MCF 10A (cell line): Measurements from ENCODE around the gene LTF. TPM values are rescaled to one million over a fixed set of nuclear protein-coding genes. Genes with fewer than 3 reads are reported as not detected.
"Not testable (repeated sequence)": the region's sequence is repeated elsewhere in the genome, so short reads cannot be mapped to it uniquely, and the experiment has no call there.

Source experiments
- BruUV-seq: library from RNA; stranded (reverse); fragments of 400-500 nt; replicated peaks from 2 replicates; lab custom pipeline; 2021; lab: Mats Ljungman, UMichigan
- CTCF ChIA-PET: fragments of 300-600 bp; sonication (Branson Sonifier 250); formaldehyde crosslinking; extraction: SDS; loops from one replicate; lab custom pipeline; 2021; ENCODE audit warnings: antibody characterized with exemption, inconsistent platforms; lab: Yijun Ruan, JAX
- POLR2A ChIA-PET: fragments of 300-600, 350-650 bp; sonication (Branson Sonifier 250); formaldehyde crosslinking; extraction: SDS; loops from one replicate; lab custom pipeline; 2020; ENCODE audit warnings: antibody characterized with exemption, inconsistent platforms; lab: Yijun Ruan, JAX
- DNase-seq: peaks from one replicate; pipeline ENCODE4 v3.0.0-alpha.2; 2018; ENCODE audit not compliant: unreplicated experiment
- H3K27ac Mint-ChIP-seq: one replicate; pipeline ENCODE4 v1.8.0; 2022; ENCODE audit warnings: mild to moderate bottlenecking, low read depth, mixed read lengths; ENCODE audit not compliant: unreplicated experiment
- H3K27me3 Mint-ChIP-seq: one replicate; pipeline ENCODE4 v1.8.0; 2022; ENCODE audit warnings: mixed read lengths; ENCODE audit not compliant: insufficient read depth, unreplicated experiment
- H3K36me3 Mint-ChIP-seq: one replicate; pipeline ENCODE4 v1.8.0; 2022; ENCODE audit warnings: mild to moderate bottlenecking, moderate library complexity, mixed read lengths; ENCODE audit not compliant: insufficient read depth, unreplicated experiment
- H3K4me1 Mint-ChIP-seq: one replicate; pipeline ENCODE4 v1.8.0; 2022; ENCODE audit warnings: mixed read lengths; ENCODE audit not compliant: insufficient read depth, unreplicated experiment
- H3K4me3 Mint-ChIP-seq: one replicate; pipeline ENCODE4 v1.8.0; 2022; ENCODE audit warnings: mild to moderate bottlenecking, moderate library complexity, mixed read lengths; ENCODE audit not compliant: unreplicated experiment
- H3K9me3 Mint-ChIP-seq: one replicate; pipeline ENCODE4 v1.8.0; 2022; ENCODE audit warnings: mixed read lengths; ENCODE audit not compliant: unreplicated experiment
- intact Hi-C: fragments of 100-400 bp; cut with micrococcal nuclease; formaldehyde crosslinking; loops from 2 replicates; pipeline ENCODE4 v1.14.1; 2022
- total RNA-seq: library from RNA; stranded (reverse); gene quantifications from 2 replicates; pipeline ENCODE4 v1.2.3, GENCODE V29; 2022
- TF ChIP-seq, protein P1 (sequence below): fragments of 200-600 bp; IDR thresholded peaks from one replicate; pipeline ENCODE4 v1.8.0; 2022; ENCODE audit warnings: antibody characterized with exemption, mild to moderate bottlenecking; ENCODE audit not compliant: unreplicated experiment

LTF gene
- total RNA-seq, 1 experiment from 2014 or later = not detected

DNA sequence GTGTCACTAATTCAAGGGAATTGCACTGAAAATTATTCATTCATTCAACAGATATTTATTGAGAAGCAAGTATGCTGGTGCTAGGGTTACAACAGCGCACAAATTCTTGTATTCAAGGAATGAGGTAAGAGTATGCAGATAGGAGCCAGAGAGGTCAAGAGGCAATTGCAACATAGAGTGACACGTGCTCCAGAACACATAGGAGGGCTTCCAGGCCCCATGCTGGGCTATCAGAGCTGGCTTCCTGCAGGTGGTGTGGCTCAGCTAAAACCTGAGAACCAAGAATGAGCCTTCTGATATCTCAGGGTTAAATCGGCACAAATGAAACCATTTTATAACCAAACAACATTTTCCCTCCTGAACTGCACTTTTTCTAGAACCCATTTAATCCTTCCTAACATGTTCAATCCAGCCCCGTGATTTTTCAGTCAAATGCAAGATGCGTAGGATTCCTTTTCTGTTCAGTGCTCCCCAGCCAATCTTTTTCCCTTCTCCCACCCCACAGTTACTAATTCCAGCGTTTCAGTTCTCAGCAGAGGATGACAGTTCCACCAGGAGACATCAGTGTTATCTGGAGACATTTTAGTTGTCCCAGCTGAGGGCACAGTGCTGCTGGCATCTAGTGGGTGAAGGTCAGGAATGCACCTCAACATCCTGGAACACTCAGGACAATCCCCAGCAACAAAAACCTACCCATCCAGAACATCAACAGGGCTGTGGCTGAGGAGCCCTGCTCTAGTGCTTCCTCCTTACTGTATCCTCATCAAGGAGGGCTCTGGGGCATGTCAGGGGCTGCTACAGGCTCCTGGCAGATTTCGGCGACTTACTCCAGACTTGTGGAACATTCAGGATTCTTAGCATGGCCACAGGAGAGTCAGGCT is 70.9 kb downstream of the LTF start:
- peaks cover 6% of the 10 kb centered on the region for H3K36me3 Mint-ChIP-seq
- ChIA-PET POLR2A (no interaction called here), CTCF (no interaction called here)
- peak; percentile 47 for DNase-seq
- H3K27me3 Mint-ChIP-seq = no peaks in the 10 kb centered on the region
- peaks cover 17% of the 10 kb centered on the region for H3K4me1 Mint-ChIP-seq
- TF ChIP-seq, protein P1, sequence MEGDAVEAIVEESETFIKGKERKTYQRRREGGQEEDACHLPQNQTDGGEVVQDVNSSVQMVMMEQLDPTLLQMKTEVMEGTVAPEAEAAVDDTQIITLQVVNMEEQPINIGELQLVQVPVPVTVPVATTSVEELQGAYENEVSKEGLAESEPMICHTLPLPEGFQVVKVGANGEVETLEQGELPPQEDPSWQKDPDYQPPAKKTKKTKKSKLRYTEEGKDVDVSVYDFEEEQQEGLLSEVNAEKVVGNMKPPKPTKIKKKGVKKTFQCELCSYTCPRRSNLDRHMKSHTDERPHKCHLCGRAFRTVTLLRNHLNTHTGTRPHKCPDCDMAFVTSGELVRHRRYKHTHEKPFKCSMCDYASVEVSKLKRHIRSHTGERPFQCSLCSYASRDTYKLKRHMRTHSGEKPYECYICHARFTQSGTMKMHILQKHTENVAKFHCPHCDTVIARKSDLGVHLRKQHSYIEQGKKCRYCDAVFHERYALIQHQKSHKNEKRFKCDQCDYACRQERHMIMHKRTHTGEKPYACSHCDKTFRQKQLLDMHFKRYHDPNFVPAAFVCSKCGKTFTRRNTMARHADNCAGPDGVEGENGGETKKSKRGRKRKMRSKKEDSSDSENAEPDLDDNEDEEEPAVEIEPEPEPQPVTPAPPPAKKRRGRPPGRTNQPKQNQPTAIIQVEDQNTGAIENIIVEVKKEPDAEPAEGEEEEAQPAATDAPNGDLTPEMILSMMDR = no peak
- H3K27ac Mint-ChIP-seq = no peak overlapping the region
- no TSS peak for BruUV-seq
- no peaks in the 10 kb centered on the region for H3K9me3 Mint-ChIP-seq
- intact Hi-C loops = no loop called here
- no peak overlapping the region for H3K4me3 Mint-ChIP-seq

DNA sequence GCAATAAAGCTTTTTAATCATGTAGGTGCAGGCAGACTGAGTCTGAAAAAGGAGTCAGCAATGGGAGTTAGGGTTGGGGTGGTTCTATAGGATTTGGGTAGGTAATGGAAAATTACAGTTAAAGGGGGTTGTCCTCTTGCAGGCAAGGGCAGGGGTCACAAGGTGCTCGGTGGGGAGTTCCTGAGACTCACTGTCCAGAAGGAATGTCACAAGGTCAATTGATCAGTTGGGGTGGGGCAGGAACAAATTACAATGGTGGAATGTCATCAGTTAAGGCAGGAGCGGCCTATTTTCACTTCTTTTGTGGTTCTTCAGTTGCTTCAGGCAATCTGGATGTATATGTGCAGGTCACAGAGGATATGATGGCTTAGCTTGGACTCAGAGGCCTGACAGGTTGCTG is 71.7 kb downstream of the LTF start:
- TF ChIP-seq, protein P1 = no peak
- Mint-ChIP-seq H3K4me1 (peaks cover 17% of the 10 kb centered on the region), H3K4me3 (no peak overlapping the region), H3K27me3 (no peaks in the 10 kb centered on the region), H3K27ac (no peak overlapping the region), H3K9me3 (no peaks in the 10 kb centered on the region), H3K36me3 (peaks cover 6% of the 10 kb centered on the region)
- CTCF ChIA-PET = interaction anchor here (0.6 kb wide), 1 partner anchor 55 kb away, joined by 3 read pairs; no protein-coding TSS in a partner anchor
- POLR2A ChIA-PET = no interaction called here
- DNase-seq = no peak
- BruUV-seq = no TSS peak
- intact Hi-C loops = no loop called here

- ChIA-PET POLR2A (interaction anchor here (0.7 to 1.0 kb wide), 2 partner anchors 21 to 525 kb away, joined by 3 read pairs; partner anchors contain the start of gene CCR5), CTCF (interaction anchor here (0.7 kb wide), 1 partner anchor 549 kb away, joined by 5 read pairs; no protein-coding TSS in a partner anchor)
- DNase-seq, H3K27ac Mint-ChIP-seq, BruUV-seq, intact Hi-C loops, H3K9me3 Mint-ChIP-seq, H3K4me3 Mint-ChIP-seq, H3K27me3 Mint-ChIP-seq, H3K36me3 Mint-ChIP-seq: not testable (repeated sequence)
- H3K4me1 Mint-ChIP-seq = peaks cover 22% of the 10 kb centered on the region
Observed at GRCh38 chr3:46391526-46391925, 73.2 kb downstream of the LTF start.

- ChIA-PET POLR2A (no interaction called here), CTCF (interaction anchor here (0.6 kb wide), 1 partner anchor 48 kb away, joined by 3 read pairs; no protein-coding TSS in a partner anchor)
- BruUV-seq = no TSS peak
- H3K27me3 Mint-ChIP-seq = no peaks in the 10 kb centered on the region
- no peak for DNase-seq
- TF ChIP-seq, protein P1 = no peak
- H3K36me3 Mint-ChIP-seq = peaks cover 6% of the 10 kb centered on the region
- no peak overlapping the region for H3K27ac Mint-ChIP-seq
- no peaks in the 10 kb centered on the region for H3K9me3 Mint-ChIP-seq
- H3K4me3 Mint-ChIP-seq = no peak overlapping the region
- intact Hi-C loops = no loop called here
- H3K4me1 Mint-ChIP-seq = peaks cover 24% of the 10 kb centered on the region
Observed at GRCh38 chr3:46389306-46389705, 75.4 kb downstream of the LTF start.

DNA sequence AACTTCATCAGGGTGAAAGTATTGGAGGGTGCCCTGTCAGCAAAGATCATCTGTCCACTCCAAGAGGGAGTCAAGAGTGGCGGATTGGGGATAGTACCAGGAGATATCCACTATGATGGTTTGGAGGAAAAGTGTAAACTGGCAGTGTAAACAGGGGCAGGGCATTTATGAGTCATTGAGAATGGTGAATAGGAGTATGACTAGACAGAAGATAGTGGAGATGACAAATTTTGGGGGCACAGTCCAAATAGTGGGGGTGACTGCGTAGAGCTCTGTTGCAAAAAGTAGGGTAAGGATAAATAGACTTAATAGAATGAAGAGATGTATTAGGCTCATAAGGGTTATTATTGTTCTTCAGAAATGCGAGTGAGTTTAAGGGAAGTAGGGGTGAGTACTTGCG is 75.9 kb downstream of the LTF start:
- H3K36me3 Mint-ChIP-seq, POLR2A ChIA-PET, DNase-seq, BruUV-seq, H3K9me3 Mint-ChIP-seq, H3K4me3 Mint-ChIP-seq, H3K27ac Mint-ChIP-seq, H3K27me3 Mint-ChIP-seq, intact Hi-C loops: not testable (repeated sequence)
- H3K4me1 Mint-ChIP-seq = peaks cover 24% of the 10 kb centered on the region
- CTCF ChIA-PET = interaction anchor here (0.6 to 0.7 kb wide), 2 partner anchors 11 to 48 kb away, joined by 3 read pairs; no protein-coding TSS in a partner anchor
